Type B pancreatic cell (in vitro differentiated cells): ENCODE measurements around the gene ADGRG6. TPM values are rescaled to one million over a fixed set of nuclear protein-coding genes. Genes with fewer than 3 reads are reported as not detected.

Experiments
- DNase-seq: peaks from one replicate; pipeline ENCODE4 v3.0.0; 2021; ENCODE audit warnings: mixed read lengths; ENCODE audit not compliant: unreplicated experiment; ENCODE audit errors: extremely low spot score
- H3K27ac Mint-ChIP-seq: 2 replicates; pipeline ENCODE4 v1.8.0; 2021; ENCODE audit warnings: mild to moderate bottlenecking, mixed read lengths
- H3K27me3 Mint-ChIP-seq: 2 replicates; pipeline ENCODE4 v1.8.0; 2021; ENCODE audit warnings: mixed read lengths
- H3K36me3 Mint-ChIP-seq: 2 replicates; pipeline ENCODE4 v1.8.0; 2021; ENCODE audit warnings: mixed read lengths
- H3K4me1 Mint-ChIP-seq: one replicate; pipeline ENCODE4 v1.8.0; 2021; ENCODE audit warnings: mixed read lengths; ENCODE audit not compliant: unreplicated experiment
- H3K4me3 Mint-ChIP-seq: 2 replicates; pipeline ENCODE4 v1.8.0; 2021; ENCODE audit warnings: mild to moderate bottlenecking, mixed read lengths
- H3K9me3 Mint-ChIP-seq: 2 replicates; pipeline ENCODE4 v1.8.0; 2021; ENCODE audit warnings: mixed read lengths
- total RNA-seq: library from RNA; stranded (reverse); gene quantifications from 2 replicates; pipeline ENCODE4 v1.2.1, GENCODE V29; 2021; ENCODE audit warnings: low replicate concordance
- TF ChIP-seq, protein P1 (sequence below): fragments of 200-600 bp; sonication (generic); conservative IDR thresholded peaks from 2 replicates; pipeline ENCODE4 v1.5.0; 2021; ENCODE audit warnings: antibody characterized with exemption, mild to moderate bottlenecking

ADGRG6 gene
- total RNA-seq, 1 donor from 2014 or later, result 26.7 TPM

DNA sequence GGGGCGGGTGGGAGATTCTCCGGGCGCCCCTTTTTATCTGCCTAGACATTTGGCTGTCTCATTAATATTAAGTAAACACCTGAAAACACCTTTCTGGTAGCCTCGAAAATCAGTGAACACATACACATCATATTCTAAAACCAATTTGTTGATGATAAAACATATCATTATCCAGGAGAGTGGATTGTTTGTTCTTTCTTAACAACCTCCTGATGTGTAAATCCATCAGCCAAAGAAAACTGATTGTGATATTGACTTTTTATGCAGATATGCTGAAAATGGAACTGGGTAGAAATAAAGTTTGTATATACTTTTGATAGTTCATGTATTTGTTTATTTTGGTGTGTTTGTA, 75.7 kb downstream of the ADGRG6 start:
- Mint-ChIP-seq H3K4me3 (peak overlapping the region; percentile 34), H3K9me3 (no peaks in the 10 kb centered on the region), H3K4me1 (peaks cover 31% of the 10 kb centered on the region), H3K36me3 (peaks cover 5% of the 10 kb centered on the region), H3K27me3 (no peaks in the 10 kb centered on the region), H3K27ac (peak overlapping the region; percentile 71)
- DNase-seq, result no peak
- TF ChIP-seq, protein P1, sequence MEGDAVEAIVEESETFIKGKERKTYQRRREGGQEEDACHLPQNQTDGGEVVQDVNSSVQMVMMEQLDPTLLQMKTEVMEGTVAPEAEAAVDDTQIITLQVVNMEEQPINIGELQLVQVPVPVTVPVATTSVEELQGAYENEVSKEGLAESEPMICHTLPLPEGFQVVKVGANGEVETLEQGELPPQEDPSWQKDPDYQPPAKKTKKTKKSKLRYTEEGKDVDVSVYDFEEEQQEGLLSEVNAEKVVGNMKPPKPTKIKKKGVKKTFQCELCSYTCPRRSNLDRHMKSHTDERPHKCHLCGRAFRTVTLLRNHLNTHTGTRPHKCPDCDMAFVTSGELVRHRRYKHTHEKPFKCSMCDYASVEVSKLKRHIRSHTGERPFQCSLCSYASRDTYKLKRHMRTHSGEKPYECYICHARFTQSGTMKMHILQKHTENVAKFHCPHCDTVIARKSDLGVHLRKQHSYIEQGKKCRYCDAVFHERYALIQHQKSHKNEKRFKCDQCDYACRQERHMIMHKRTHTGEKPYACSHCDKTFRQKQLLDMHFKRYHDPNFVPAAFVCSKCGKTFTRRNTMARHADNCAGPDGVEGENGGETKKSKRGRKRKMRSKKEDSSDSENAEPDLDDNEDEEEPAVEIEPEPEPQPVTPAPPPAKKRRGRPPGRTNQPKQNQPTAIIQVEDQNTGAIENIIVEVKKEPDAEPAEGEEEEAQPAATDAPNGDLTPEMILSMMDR, result no peak

DNA sequence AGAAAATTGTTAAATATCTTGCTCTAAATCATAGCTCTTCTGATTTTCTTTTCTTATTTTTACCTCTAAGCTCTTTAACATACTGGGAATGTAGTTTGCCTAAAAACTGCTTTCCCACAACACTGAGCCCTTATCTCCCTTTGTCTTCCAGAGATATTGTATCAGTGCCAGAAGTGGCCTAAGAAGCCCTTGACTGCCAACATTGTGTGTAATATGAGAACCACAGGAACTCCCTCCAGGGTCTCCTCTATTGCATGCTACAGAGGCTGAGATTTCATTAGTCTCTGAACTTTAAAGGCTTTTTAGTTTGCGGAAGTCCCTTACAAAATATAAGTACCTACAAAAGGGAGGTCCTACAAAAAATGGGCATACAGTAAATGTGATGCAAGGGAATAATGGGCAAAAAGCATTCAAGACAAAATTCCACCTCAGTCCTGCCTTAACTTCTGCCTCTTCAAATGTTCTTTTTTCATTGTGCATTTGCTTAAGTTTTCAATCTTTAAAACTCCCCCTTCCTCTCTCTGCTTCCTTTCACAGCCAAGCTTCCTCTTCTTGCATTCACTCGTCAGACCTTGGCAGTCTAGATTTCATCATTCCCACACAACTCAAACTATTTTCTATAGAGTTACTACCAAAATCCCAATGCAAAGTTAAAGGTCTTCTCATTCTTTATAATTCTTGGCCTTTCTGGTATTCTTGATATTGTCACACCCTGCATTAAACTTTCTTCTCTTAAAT, 76.5 kb downstream of the ADGRG6 start:
- no peaks in the 10 kb centered on the region for H3K27me3 Mint-ChIP-seq
- no peaks in the 10 kb centered on the region for H3K9me3 Mint-ChIP-seq
- peak overlapping the region; percentile 79 for H3K27ac Mint-ChIP-seq
- peaks cover 5% of the 10 kb centered on the region for H3K36me3 Mint-ChIP-seq
- no peak for DNase-seq
- peaks cover 31% of the 10 kb centered on the region for H3K4me1 Mint-ChIP-seq
- peak overlapping the region; percentile 60 for H3K4me3 Mint-ChIP-seq
- TF ChIP-seq, protein P1, result no peak

DNA sequence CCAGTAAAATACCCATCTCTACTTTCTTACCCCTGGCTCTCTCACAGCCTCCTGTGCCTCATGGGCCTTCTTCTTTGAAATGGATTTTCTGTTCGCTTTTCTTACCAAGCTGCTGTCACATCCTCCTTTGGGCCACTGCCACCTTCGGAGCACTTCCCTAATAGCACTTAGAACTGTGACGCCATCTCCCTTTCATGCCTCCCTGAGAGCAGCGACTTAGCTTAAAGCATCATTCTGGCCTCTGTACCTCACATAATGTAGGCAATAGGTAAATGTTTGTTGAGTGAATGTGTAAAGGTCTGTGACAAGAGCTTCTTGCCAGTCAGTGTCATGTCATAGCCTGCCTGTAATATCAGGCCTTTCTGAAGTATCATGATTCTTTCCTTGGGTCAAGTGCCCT, 78.8 kb downstream of the ADGRG6 start:
- no peak for DNase-seq
- no peak overlapping the region for H3K4me3 Mint-ChIP-seq
- TF ChIP-seq, protein P1, result no peak
- H3K9me3 Mint-ChIP-seq, result no peaks in the 10 kb centered on the region
- peaks cover 20% of the 10 kb centered on the region for H3K4me1 Mint-ChIP-seq
- H3K27me3 Mint-ChIP-seq, result no peaks in the 10 kb centered on the region
- H3K36me3 Mint-ChIP-seq, result no peaks in the 10 kb centered on the region
- H3K27ac Mint-ChIP-seq, result no peak overlapping the region

DNA sequence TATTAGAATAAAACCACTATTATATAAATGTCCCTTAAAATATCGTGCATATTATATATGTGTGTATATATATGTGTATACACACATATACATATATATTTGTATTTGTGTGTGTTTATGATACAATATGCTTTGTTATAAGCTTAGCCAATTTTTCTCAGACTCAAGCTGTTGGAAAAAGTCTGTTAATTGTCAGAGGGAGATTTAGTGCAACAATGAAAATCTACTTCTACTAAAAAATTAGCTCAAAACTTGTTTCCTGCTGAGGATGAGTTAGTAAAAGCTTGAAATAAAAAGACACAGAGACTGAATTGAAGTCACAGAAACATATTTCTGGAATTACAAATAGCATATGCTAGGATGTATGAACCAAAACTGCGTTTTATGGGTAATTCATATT, 79.4 kb downstream of the ADGRG6 start:
- H3K36me3 Mint-ChIP-seq, result peaks cover 4% of the 10 kb centered on the region
- H3K27me3 Mint-ChIP-seq, result no peaks in the 10 kb centered on the region
- H3K27ac Mint-ChIP-seq, result no peak overlapping the region
- TF ChIP-seq, protein P1, result no peak
- H3K4me3 Mint-ChIP-seq, result no peak overlapping the region
- DNase-seq, result no peak
- no peaks in the 10 kb centered on the region for H3K9me3 Mint-ChIP-seq
- H3K4me1 Mint-ChIP-seq, result peaks cover 20% of the 10 kb centered on the region

DNA sequence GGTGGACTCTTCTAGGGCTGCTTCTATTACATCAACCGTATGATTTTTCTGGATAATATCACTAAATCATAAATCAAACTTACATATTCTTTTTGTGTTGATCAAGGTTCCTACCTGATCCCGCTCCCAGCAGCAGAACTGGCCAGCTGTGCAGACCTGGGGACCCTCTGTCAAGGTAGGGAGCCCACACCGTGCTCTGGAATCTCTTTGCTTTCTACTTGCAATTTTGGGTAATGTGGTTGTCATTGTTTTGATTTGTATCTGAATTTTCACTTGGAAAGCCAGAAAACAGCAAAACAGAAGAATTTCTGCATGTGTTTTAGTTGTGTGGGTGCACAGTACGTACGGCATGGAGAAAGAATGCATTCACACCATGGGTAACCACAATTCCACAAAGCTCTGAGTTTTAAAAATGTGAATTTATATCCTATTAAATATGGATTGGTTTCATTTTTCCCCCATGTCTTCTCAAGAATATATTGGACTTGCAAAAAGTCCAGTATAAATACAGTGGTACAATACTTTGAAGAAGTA, 80.1 kb downstream of the ADGRG6 start:
- Mint-ChIP-seq H3K27me3 (no peaks in the 10 kb centered on the region), H3K9me3 (no peaks in the 10 kb centered on the region), H3K27ac (no peak overlapping the region), H3K36me3 (peaks cover 4% of the 10 kb centered on the region), H3K4me3 (no peak overlapping the region), H3K4me1 (peaks cover 19% of the 10 kb centered on the region)
- TF ChIP-seq, protein P1, result no peak
- DNase-seq, result no peak
